Measurements from ENCODE around the gene SYT2.
A peak's percentile ranks its signal among the peaks of the same experiment; 100 is the strongest.

DNA sequence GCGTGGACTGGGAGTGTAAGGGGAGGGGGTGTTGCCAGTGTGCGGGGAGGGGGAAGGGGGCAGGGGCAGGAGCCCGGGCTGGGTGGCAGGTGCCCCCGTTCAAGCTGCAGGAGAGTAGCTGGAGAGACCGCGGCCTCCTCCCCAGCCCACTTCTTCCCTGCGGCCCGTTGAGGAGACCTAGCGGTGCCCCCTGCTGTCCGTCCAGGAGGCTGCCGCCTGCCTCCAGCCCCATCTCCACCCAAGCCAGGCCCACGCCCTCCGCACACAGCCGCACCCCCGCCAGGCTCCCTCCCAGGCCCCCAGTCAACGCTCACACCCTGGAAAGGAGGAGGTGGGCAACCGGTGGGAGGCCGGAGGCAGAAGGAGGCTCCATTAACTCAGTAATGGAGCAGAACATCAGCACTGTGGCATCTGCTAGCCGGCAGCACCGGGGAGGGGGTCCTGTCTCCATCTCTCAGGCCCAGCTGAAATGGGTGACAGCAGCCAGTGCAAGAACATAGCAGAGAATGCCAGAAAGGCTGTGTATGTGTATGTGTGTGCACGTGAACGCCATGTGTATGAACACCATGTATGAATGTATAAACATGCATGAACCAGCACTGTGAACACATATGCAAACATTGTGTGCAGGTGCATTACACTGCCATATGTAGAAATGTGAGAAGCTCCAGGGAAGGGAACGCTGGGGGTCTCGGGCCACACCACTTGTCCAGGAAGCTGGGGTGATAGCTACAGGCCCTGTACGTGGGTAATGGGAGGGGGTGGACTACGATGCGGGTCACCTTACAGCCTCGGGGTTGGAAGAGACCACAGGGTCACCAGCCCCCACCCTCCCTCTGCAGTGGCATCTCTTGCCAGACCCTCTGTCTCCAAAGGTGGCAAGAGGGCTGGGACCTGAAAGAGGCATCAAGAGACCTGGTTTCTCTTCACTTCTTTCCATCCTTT lies 84.6 kb downstream of the SYT2 start:
- TF ChIP-seq, protein P1, sequence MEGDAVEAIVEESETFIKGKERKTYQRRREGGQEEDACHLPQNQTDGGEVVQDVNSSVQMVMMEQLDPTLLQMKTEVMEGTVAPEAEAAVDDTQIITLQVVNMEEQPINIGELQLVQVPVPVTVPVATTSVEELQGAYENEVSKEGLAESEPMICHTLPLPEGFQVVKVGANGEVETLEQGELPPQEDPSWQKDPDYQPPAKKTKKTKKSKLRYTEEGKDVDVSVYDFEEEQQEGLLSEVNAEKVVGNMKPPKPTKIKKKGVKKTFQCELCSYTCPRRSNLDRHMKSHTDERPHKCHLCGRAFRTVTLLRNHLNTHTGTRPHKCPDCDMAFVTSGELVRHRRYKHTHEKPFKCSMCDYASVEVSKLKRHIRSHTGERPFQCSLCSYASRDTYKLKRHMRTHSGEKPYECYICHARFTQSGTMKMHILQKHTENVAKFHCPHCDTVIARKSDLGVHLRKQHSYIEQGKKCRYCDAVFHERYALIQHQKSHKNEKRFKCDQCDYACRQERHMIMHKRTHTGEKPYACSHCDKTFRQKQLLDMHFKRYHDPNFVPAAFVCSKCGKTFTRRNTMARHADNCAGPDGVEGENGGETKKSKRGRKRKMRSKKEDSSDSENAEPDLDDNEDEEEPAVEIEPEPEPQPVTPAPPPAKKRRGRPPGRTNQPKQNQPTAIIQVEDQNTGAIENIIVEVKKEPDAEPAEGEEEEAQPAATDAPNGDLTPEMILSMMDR (conservative IDR thresholded peaks at IDR 0.05 in 1 of 2, IDR thresholded peaks at IDR 0.05 in 1 of 2; ENCODE audit: low read depth in 1 of 2, low read length in 2 of 2): peak; percentile 52 to 64
- TF ChIP-seq EZH2 (IDR thresholded peaks at IDR 0.05; ENCODE audit: low read length, missing control alignments): no peak
